Colonic mucosa (tissue), 4 donors: Measurements from ENCODE around the gene ULK3. TPM values are rescaled to one million over a fixed set of nuclear protein-coding genes. Genes with fewer than 3 reads are reported as not detected.

Source experiments
- DNase-seq: peaks from one replicate; pipeline ENCODE4 v3.0.0-alpha.2; 2020
- H3K27ac ChIP-seq: fragments of 200-600 bp; one replicate; pipeline ENCODE4 v1.8.0; 2021
- H3K27me3 ChIP-seq: fragments of 200-600 bp; one replicate; pipeline ENCODE4 v1.8.0; 2021
- H3K36me3 ChIP-seq: fragments of 200-600 bp; one replicate; pipeline ENCODE4 v1.8.0; 2021
- H3K4me1 ChIP-seq: fragments of 200-600 bp; one replicate; pipeline ENCODE4 v1.8.0; 2021; ENCODE audit warnings: mild to moderate bottlenecking
- H3K4me3 ChIP-seq: fragments of 200-600 bp; one replicate; pipeline ENCODE4 v1.8.0; 2021
- H3K9ac ChIP-seq, 2 donors: one replicate each; pipeline ENCODE4 v1.7.0; 2013; ENCODE audit warnings: control low read depth in 2 of 2, low read depth in 2 of 2, low read length in 2 of 2
- H3K9me3 ChIP-seq: fragments of 200-600 bp; one replicate; pipeline ENCODE4 v1.8.0; 2021
- intact Hi-C: fragments of 100-400 bp; cut with DNase I; formaldehyde crosslinking; loops from one replicate; pipeline ENCODE4 v1.14.1; 2022
- total RNA-seq, 2 donors: library from RNA; stranded (reverse); fragmentation: NEBNext Ultra II Directional in 1 of 2; extraction: Animal tissue kit (Norgen Biotek cat#: 25700) in 1 of 2; gene quantifications; one replicate each; pipeline ENCODE4 v1.2.1, GENCODE V29; 2021
- TF ChIP-seq, protein P1 (sequence below): fragments of 200-600 bp; IDR thresholded peaks from one replicate; pipeline ENCODE4 v1.8.0; 2022; ENCODE audit warnings: antibody characterized with exemption, mild to moderate bottlenecking
- donor health status: healthy.
- donor health status: DM: no; HTN: no; CAD: no.
- donor health status: DM: no; HTN: no; CAD: no.

The ULK3 gene
- total RNA-seq, 2 donors from 2014 or later, result 45.6 to 50.7 TPM

DNA sequence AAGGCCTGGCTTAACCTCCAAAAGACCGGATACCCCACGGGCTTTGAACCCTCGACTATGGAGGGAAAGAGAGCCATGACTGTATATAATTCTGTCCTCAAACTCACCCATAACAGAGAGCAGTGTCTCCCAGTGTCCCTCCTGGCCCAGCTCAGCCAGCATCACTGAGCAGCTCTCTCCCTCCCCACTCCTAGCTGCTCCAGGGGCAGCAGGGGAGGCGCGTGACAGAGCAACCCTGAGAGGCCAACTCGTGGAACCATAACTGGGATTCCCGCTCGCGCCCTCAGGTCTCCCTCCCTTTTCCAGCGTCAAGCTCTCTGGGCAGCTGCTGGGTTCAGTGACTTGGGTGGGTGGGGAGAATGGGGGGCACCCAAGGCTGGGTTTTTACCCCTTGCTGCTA is 17.1 kb downstream of the ULK3 start:
- Histone ChIP-seq H3K27ac (no peak overlapping the region), H3K36me3 (no peaks in the 10 kb centered on the region), H3K27me3 (peaks cover 9% of the 10 kb centered on the region), H3K9me3 (no peaks in the 10 kb centered on the region), H3K9ac (no peak overlapping the region), H3K4me3 (no peak overlapping the region), H3K4me1 (no peaks in the 10 kb centered on the region)
- intact Hi-C loops, result no loop called here
- TF ChIP-seq, protein P1, sequence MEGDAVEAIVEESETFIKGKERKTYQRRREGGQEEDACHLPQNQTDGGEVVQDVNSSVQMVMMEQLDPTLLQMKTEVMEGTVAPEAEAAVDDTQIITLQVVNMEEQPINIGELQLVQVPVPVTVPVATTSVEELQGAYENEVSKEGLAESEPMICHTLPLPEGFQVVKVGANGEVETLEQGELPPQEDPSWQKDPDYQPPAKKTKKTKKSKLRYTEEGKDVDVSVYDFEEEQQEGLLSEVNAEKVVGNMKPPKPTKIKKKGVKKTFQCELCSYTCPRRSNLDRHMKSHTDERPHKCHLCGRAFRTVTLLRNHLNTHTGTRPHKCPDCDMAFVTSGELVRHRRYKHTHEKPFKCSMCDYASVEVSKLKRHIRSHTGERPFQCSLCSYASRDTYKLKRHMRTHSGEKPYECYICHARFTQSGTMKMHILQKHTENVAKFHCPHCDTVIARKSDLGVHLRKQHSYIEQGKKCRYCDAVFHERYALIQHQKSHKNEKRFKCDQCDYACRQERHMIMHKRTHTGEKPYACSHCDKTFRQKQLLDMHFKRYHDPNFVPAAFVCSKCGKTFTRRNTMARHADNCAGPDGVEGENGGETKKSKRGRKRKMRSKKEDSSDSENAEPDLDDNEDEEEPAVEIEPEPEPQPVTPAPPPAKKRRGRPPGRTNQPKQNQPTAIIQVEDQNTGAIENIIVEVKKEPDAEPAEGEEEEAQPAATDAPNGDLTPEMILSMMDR, result no peak
- no peak for DNase-seq

DNA sequence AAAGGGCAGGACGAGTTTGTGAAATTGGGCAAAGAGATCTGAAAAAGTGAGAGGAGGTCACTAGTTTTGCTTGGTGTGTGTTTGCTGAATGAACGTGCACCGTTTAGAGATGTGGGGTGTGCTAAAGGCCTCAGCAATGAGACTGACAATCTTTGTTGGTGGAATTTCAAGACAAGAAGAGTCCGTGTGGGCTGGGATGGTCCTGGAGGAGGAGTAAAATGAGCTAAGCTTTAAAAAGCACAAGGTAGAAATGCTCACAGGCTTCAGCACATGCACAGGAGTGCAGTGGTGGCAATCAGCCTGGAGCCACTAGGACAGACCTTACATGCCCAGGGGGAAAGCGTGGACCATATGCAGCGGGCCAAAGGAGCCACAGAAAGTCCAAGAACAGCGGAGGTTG is 18.0 kb downstream of the ULK3 start:
- TF ChIP-seq, protein P1, result no peak
- no peak overlapping the region for H3K9ac ChIP-seq
- H3K4me3 ChIP-seq, result no peak overlapping the region
- H3K36me3 ChIP-seq, result no peaks in the 10 kb centered on the region
- no peaks in the 10 kb centered on the region for H3K4me1 ChIP-seq
- no peak overlapping the region for H3K27ac ChIP-seq
- peaks cover 9% of the 10 kb centered on the region for H3K27me3 ChIP-seq
- no peaks in the 10 kb centered on the region for H3K9me3 ChIP-seq
- intact Hi-C loops, result no loop called here
- DNase-seq, result no peak

DNA sequence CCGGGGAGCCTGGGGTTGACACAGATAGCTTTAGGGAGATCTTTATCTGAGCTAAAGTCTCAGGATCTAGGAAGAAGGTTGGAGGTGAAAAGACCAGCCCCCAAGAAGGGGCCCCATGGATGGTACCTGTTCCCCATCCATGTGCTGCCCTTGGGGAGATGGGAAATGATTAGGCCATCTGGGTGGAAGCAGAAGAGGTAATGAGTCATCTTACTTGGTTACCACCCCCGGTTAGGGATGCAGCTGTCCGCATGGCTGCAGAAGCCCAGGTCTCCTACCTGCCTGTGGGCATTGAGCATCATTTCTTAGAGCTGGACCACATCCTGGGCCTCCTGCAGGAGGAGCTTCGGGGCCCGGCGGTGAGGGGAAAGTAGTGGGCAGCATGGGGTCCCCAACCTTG is 19.6 kb downstream of the ULK3 start:
- intact Hi-C loops, result no loop called here
- DNase-seq, result no peak
- Histone ChIP-seq H3K9ac (no peak overlapping the region), H3K27ac (no peak overlapping the region), H3K4me3 (no peak overlapping the region), H3K4me1 (peaks cover 7% of the 10 kb centered on the region), H3K36me3 (no peaks in the 10 kb centered on the region), H3K27me3 (peaks cover 9% of the 10 kb centered on the region), H3K9me3 (no peaks in the 10 kb centered on the region)
- TF ChIP-seq, protein P1, result no peak

DNA sequence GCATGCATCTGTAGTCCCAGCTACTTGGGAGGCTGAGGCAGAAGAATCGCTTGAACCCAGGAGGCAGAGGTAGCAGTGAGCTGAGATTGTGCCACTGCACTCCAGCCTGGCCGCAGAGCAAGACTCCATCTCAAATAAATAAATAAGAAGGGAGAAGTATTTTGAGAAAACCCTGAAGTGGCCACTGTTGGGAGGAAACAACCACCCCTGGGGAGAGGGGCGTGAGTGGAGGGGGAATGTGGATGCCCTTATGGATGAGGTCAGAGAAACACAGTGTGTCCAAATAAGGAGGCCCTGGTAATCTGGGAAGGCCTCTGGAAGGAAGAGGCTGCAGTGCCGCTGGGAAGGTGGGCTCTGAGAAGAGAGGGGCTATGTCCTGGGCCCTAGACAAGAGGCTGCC is 20.7 kb downstream of the ULK3 start:
- intact Hi-C loops, result no loop called here
- TF ChIP-seq, protein P1, result no peak
- no peak overlapping the region for H3K9ac ChIP-seq

DNA sequence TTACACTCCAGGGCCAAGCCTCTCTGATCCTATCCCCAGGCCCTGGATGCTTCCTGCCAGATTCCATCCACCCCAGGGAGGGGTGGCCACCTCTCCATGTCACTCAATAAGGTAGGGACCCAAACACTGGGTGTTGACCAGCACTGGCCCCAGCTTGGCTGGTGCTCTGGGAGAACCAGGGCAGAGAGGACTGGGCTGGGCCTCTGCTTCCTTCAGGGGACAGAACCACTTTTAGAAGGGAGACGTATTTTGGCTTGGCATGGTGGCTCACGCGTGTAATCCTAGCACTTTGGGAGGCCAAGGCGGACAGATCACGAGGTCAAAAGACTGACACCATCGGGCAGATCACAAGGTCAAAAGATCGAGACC is 21.2 kb downstream of the ULK3 start:
- H3K4me1 ChIP-seq, result peaks cover 12% of the 10 kb centered on the region
- no peak overlapping the region for H3K9ac ChIP-seq
- H3K27ac ChIP-seq, result no peak overlapping the region
- H3K27me3 ChIP-seq, result no peaks in the 10 kb centered on the region
- TF ChIP-seq, protein P1, result no peak
- intact Hi-C loops, result no loop called here
- H3K9me3 ChIP-seq, result no peaks in the 10 kb centered on the region
- no peak for DNase-seq
- H3K36me3 ChIP-seq, result no peaks in the 10 kb centered on the region
- H3K4me3 ChIP-seq, result no peak overlapping the region

More for the DNA sequence above, 20.7 kb downstream of the ULK3 start:
- H3K9me3 ChIP-seq, result no peaks in the 10 kb centered on the region
- peaks cover 12% of the 10 kb centered on the region for H3K4me1 ChIP-seq
- H3K27ac ChIP-seq, result no peak overlapping the region
- no peaks in the 10 kb centered on the region for H3K36me3 ChIP-seq
- H3K27me3 ChIP-seq, result peaks cover 3% of the 10 kb centered on the region
- no peak overlapping the region for H3K4me3 ChIP-seq
- DNase-seq, result no peak
